Occipital lobe (tissue), 2 donors: Measurements from ENCODE around the gene QPCTL. TPM values are rescaled to one million over a fixed set of nuclear protein-coding genes. Genes with fewer than 3 reads are reported as not detected.
A peak's percentile ranks its signal among the peaks of the same experiment; 100 is the strongest.
"Not testable (repeated sequence)": the region's sequence is repeated elsewhere in the genome, so short reads cannot be mapped to it uniquely, and the experiment has no call there.

Experiments used
- DNase-seq: peaks from one replicate; lab custom pipeline; 2025; lab: John Stamatoyannopoulos, UW
- total RNA-seq: library from RNA; depleted of rRNA; stranded (reverse); fragments of >200 nt; gene quantifications from one replicate; pipeline ENCODE4 v1.2.3, GENCODE V29; 2014

QPCTL gene
- total RNA-seq, 1 donor from 2014 or later: 8.0 TPM

- DNase-seq: no peak
Observed at GRCh38 chr19:45676851-45677263, 15.6 kb upstream of the QPCTL start.

GRCh38 chr19:45677351-45678230 is 14.9 kb upstream of the QPCTL start:
- peak; percentile 51 for DNase-seq

GRCh38 chr19:45681391-45682015 is 11.0 kb upstream of the QPCTL start:
- peak; percentile 80 for DNase-seq

GRCh38 chr19:45682117-45682516 is 10.3 kb upstream of the QPCTL start:
- DNase-seq: no peak

GRCh38 chr19:45682908-45683307 is 9.6 kb upstream of the QPCTL start:
- no peak for DNase-seq

- not testable (repeated sequence) for DNase-seq
Observed at GRCh38 chr19:45685045-45685444, 7.4 kb upstream of the QPCTL start.

- DNase-seq: no peak
Observed at GRCh38 chr19:45687599-45687998, 4.9 kb upstream of the QPCTL start.

GRCh38 chr19:45691516-45692186 is 815 bp upstream of the QPCTL start, which contains the start of gene SNRPD2:
SNRPD2 (minus strand) TSS chr19:45691953; CDS start chr19:45691888, 65 bp downstream.
- peak; percentile 94 for DNase-seq

- DNase-seq: no peak
Observed at GRCh38 chr19:45693106-45693788, 781 bp downstream of the QPCTL start.

- no peak for DNase-seq
Observed at GRCh38 chr19:45701676-45702075, 9.2 kb downstream of the QPCTL start.

- no peak for DNase-seq
Observed at GRCh38 chr19:45705115-45705514, 12.6 kb downstream of the QPCTL start.

- DNase-seq: no peak
Observed at GRCh38 chr19:45705710-45706415, 13.4 kb downstream of the QPCTL start.

GRCh38 chr19:45710356-45711130 is 18.1 kb downstream of the QPCTL start:
- no peak for DNase-seq

- DNase-seq: no peak
Observed at GRCh38 chr19:45711851-45712698, 19.6 kb downstream of the QPCTL start.

- no peak for DNase-seq
Observed at GRCh38 chr19:45712699-45713067, 20.2 kb downstream of the QPCTL start.

GRCh38 chr19:45713141-45713540 is 20.7 kb downstream of the QPCTL start:
- DNase-seq: no peak

GRCh38 chr19:45715139-45715538 is 22.7 kb downstream of the QPCTL start:
- DNase-seq: no peak

GRCh38 chr19:45716359-45717130 is 24.1 kb downstream of the QPCTL start:
- no peak for DNase-seq
